ENCODE results near the gene DCDC2B.
"Not testable (repeated sequence)": the region's sequence is repeated elsewhere in the genome, so short reads cannot be mapped to it uniquely, and the experiment has no call there.

DCDC2B gene

GRCh38 chr1:32228771-32229170 lies 19.9 kb downstream of the DCDC2B start:
- DNase-seq: no peak

DNA sequence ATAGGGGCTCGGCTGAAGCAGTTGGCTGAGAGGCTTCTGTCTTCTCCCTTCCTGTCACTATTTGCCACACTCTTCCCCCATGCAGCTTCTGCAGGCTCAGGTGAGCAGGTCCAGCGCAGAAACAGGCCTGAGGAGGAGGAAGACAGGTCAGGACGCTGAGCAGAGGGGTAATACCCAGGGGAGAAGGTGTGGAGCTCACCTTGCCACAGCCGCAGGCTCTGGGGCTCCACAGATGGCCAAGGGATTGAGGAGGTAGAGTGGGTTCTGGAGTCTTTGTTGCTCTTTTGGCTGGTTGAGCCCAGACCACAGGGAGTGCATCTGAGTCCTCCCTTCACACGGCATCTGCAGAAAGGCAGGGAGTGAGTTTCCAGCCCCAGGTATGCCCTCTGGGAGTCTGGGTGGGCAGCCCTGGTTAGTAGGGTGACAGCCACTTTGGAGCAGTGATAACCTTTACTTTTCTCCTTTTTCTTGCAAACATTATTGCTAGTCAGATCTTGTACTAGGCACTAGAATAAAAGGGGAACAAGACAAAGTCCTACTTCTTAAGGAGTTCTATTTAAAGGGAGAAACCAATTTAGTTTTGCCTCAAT lies 23.0 kb downstream of the DCDC2B start:
- DNase-seq: no peak

- no peak for DNase-seq
These were observed 23.8 kb downstream of the DCDC2B start for GRCh38 chr1:32232558-32233304.

- no peak for DNase-seq
These were observed 25.9 kb downstream of the DCDC2B start for GRCh38 chr1:32234792-32235191.

- DNase-seq: no peak
These were observed 30.4 kb downstream of the DCDC2B start for GRCh38 chr1:32239337-32239736.

DNA sequence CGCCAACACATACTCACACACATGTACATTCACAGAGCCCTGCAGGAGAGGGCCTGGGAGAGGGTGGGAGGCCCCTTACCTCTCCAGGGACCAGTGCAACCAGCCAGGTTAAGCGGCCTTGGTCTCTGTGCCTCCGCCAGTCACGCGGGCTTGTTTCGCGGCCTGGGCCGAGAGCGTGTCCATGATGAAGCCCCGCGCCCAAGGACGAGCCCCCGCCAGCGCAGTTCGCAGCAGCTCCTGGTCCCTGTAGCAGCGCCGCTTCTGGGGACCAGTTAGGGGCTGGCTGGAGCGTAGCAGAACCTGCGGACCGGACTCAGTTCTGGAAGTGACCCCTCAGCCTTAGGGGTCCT lies 30.9 kb downstream of the DCDC2B start:
- DNase-seq: no peak

- DNase-seq: peak; percentile 58 to 80
These were observed 31.5 kb downstream of the DCDC2B start for GRCh38 chr1:32240140-32240951.

DNA sequence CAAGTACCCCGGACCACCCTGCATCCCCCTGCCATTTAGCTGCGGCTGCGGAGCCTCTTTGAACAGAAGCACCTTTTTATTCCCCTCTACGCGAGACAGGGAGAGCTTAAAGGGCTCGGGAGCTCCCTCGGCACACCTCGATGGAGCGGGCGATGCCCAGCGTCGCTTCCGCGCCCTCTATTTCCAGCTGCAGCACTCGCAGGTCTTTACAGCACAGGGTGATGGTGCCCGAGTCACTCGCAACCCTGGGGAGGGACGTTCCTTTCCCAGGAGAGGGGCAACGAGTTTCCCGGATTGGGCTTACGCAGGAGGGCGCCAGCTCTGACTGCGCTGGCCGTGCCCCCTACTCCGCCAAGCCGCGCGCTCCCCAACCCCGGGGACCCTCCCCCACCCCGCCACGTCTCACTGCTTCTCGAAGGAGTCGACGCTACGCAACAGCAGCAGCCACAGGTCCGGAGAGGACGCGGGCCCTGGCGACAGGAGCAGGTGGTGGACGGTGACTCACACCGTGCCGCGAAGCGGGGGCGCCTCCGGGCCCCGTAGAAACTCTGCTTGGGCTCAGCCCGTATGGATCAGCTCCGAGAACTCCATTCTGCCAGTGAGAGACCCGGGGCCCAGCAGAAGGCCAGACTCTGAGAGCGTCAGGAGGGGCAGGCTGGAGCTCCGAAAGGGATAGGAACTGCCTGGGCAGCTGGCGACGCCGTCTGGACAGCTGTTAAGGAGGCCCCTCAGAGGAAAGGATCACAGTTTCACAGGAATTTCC lies 32.3 kb downstream of the DCDC2B start:
- peak; percentile 28 to 65 for DNase-seq

- no peak for DNase-seq
These were observed 33.5 kb downstream of the DCDC2B start for GRCh38 chr1:32242341-32242851.

DNA sequence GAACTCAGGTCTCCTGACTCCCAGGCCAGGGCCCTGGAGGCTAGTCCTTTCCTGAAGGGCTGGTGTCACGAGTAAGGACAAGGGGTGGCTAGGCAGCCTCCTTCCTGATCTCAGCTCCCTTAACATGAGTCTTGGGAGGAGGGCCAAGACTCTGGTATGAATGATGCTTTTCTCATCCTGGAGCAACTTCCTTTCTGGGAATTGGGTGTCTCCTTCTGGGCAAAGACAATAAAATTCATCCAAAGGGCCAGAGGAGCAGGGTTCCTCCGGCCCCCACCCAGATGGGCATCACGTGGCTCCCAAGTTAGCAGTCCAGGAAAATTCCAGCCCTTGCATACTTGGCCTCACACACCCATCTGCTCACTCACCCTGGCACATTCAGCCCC lies 38.0 kb downstream of the DCDC2B start, which contains the start of gene FAM167B:
Gene FAM167B (plus strand): TSS at position 335 of the 386 bp plus-strand sequence. CDS start 200 bp downstream, outside the sequence.
- DNase-seq: no peak

DNA sequence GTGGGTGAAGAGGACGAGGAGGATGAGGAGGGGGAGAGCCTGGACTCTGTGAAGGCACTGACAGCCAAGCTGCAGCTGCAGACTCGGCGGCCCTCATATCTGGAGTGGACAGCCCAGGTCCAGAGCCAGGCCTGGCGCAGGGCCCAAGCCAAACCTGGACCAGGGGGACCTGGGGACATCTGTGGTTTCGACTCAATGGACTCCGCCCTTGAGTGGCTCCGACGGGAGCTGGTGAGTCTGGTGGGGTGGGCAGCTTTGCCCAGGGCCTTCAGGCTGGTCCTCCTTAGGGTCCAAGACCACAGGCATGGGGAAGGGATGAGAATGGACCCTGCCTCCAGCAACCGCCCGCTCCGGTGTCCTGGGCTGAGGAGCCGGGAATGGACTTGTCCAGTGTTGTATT lies 38.6 kb downstream of the DCDC2B start:
- no peak for DNase-seq

GRCh38 chr1:32247983-32248889 lies 39.3 kb downstream of the DCDC2B start:
- DNase-seq: peak; percentile 87 to 90

GRCh38 chr1:32249831-32250525 lies 41.1 kb downstream of the DCDC2B start:
- DNase-seq: no peak

GRCh38 chr1:32250893-32251716 lies 42.2 kb downstream of the DCDC2B start, which contains the start of gene LCK:
TSS of gene LCK (plus strand) at chr1:32251265. CDS start at chr1:32274330, 23,065 bp downstream.
- no peak for DNase-seq

DNA sequence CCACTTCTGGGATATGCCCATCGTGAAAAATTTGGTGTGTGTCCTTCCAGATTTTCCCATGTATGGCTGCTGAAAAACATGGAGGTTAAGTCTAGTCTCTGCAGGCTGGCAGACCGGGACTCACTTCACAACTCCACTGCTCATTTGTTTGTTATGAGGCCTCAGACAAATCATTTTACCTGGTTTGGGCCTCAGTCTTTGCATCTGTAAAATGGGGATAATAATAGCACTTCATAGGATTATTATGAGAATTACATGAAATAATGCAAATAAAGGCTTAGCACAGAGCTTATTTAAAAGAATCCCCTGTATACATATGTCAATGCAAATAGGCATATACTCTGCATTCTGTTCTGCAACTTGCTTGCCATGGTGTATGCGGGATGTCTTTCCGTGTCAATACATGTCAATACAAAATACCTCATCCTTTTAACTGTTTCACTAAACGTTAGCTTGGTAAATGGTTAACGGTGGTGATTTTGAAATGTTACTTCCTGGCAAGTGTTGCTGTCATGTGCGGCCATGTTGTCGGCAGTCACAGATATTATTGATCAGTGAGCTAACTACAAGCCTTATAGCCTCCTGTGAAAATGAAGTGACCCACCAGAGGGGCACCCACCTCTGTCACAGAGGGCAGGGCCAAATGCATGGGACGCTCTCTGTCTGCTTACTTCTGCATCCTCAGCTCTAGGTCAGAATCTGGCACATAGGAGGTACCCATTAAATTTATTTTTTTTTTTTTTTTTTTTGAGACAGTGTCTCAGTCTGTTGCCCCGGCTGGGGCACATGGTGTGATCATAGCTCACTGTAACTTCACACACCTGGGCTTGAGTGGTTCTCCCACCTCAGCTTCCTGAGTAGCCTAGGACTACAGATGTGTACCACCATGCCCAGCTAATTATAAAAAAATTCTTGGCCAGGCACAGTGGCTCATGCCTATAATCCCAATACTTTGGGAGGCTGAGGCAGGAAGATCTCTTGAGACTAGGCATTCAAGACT lies 46.5 kb downstream of the DCDC2B start:
- DNase-seq: no peak

- no peak for DNase-seq
These were observed 47.8 kb downstream of the DCDC2B start for GRCh38 chr1:32256473-32257226.

GRCh38 chr1:32257227-32257508 lies 48.3 kb downstream of the DCDC2B start:
- DNase-seq: no peak

GRCh38 chr1:32263236-32263593 lies 54.3 kb downstream of the DCDC2B start:
- not testable (repeated sequence) for DNase-seq
